Activated CD4-positive, alpha-beta T cell treated with anti-CD3 and anti-CD28 coated beads, Interleukin-2, amount 50 U/mL, for 24 hours (primary cell): ENCODE results near the gene HHATL.

Experiments used
- DNase-seq, 2 donors: peaks; one replicate each; pipeline ENCODE4 v3.0.0-alpha.2; 2020; ENCODE audit warnings: low read depth in 1 of 2, low spot score in 1 of 2

HHATL gene

GRCh38 chr3:42685891-42686820, 16.4 kb downstream of the HHATL start:
- DNase-seq = no peak

- DNase-seq = no peak
Observed at GRCh38 chr3:42685363-42685881, 17.2 kb downstream of the HHATL start, which contains the start of gene KLHL40. TSS of gene KLHL40 (plus strand) at chr3:42685537. CDS start at chr3:42685619, 82 bp downstream.

GRCh38 chr3:42684632-42685362, 17.8 kb downstream of the HHATL start:
- no peak for DNase-seq

GRCh38 chr3:42683875-42684598, 18.6 kb downstream of the HHATL start:
- DNase-seq = peak; percentile 19 to 42

GRCh38 chr3:42682301-42683070, 20.1 kb downstream of the HHATL start:
- DNase-seq = no peak

GRCh38 chr3:42681361-42682038, 21.1 kb downstream of the HHATL start:
- no peak for DNase-seq

- no peak for DNase-seq
Observed at GRCh38 chr3:42680806-42681205, 21.8 kb downstream of the HHATL start.

GRCh38 chr3:42680271-42680670, 22.3 kb downstream of the HHATL start:
- DNase-seq = no peak

GRCh38 chr3:42678447-42678846, 24.2 kb downstream of the HHATL start:
- DNase-seq = no peak

GRCh38 chr3:42675909-42676308, 26.7 kb downstream of the HHATL start:
- DNase-seq = no peak

- no peak for DNase-seq
Observed at GRCh38 chr3:42674146-42674545, 28.5 kb downstream of the HHATL start.

GRCh38 chr3:42673082-42673481, 29.5 kb downstream of the HHATL start:
- no peak for DNase-seq

GRCh38 chr3:42672515-42672914, 30.1 kb downstream of the HHATL start:
- no peak for DNase-seq

GRCh38 chr3:42670670-42671069, 31.9 kb downstream of the HHATL start:
- DNase-seq = no peak

- no peak for DNase-seq
Observed at GRCh38 chr3:42670051-42670576, 32.5 kb downstream of the HHATL start.

GRCh38 chr3:42668793-42669217, 33.8 kb downstream of the HHATL start:
- DNase-seq = no peak

GRCh38 chr3:42668413-42668760, 34.2 kb downstream of the HHATL start:
- DNase-seq = no peak

GRCh38 chr3:42667523-42668412, 34.8 kb downstream of the HHATL start:
- no peak for DNase-seq

- DNase-seq = no peak
Observed at GRCh38 chr3:42667096-42667522, 35.5 kb downstream of the HHATL start.
